HEK293 (cell line): ENCODE data around the gene ADORA2A.

Experiments used
- CTCF ChIA-PET: fragments of 350-600 bp; formaldehyde crosslinking; extraction: SDS; loops from one replicate; lab custom pipeline; 2021; ENCODE audit warnings: antibody characterized with exemption; lab: Yijun Ruan, JAX
- POLR2A ChIA-PET: fragments of 300-600 bp; formaldehyde crosslinking; extraction: SDS; loops from one replicate; lab custom pipeline; 2020; ENCODE audit warnings: antibody characterized with exemption, inconsistent platforms; lab: Yijun Ruan, JAX
- H3K27ac ChIP-seq: fragments of 200-500 bp; sonication (Bioruptor generic); 2 replicates; pipeline ENCODE4 v1.5.1; 2014; ENCODE audit warnings: low read depth, low read length, control low read depth, inconsistent platforms; ENCODE audit errors: extremely low read depth
- H3K36me3 ChIP-seq, 2 experiments: fragments of 200-500 bp in 1 of 2; sonication (Bioruptor generic) in 1 of 2; 1 replicate in 1 of 2; 2 replicates in 1 of 2; pipeline ENCODE4 v1.5.1; 2014 to 2017; ENCODE audit warnings: inconsistent platforms in 2 of 2, low read length in 2 of 2; ENCODE audit not compliant: control insufficient read depth in 2 of 2, insufficient read depth in 1 of 2
- H3K4me1 ChIP-seq: fragments of 200-500 bp; sonication (Bioruptor generic); 2 replicates; pipeline ENCODE4 v1.5.1; 2014; ENCODE audit warnings: mild to moderate bottlenecking, low read length, inconsistent platforms; ENCODE audit not compliant: control insufficient read depth, insufficient read depth
- H3K4me3 ChIP-seq: 2 replicates; pipeline ENCODE4 v1.5.1; 2011; ENCODE audit warnings: low read depth, mild to moderate bottlenecking, control low read depth, low read length, moderate library complexity
- H3K9me3 ChIP-seq: fragments of 200-500 bp; sonication (Bioruptor generic); 2 replicates; pipeline ENCODE4 v1.5.1; 2014; ENCODE audit warnings: low read depth, low read length, inconsistent platforms; ENCODE audit not compliant: control insufficient read depth, insufficient read depth
- GLI4 ChIP-seq: fragments of 450-650 bp; formaldehyde crosslinking; IDR thresholded peaks from 2 replicates; pipeline ENCODE4 v1.5.1; 2016; ENCODE audit warnings: missing biosample characterization, missing genetic modification characterization
- GLIS1 ChIP-seq: fragments of 450-650 bp; formaldehyde crosslinking; IDR thresholded peaks from 2 replicates; pipeline ENCODE4 v1.5.1; 2016; ENCODE audit warnings: missing biosample characterization, missing genetic modification characterization
- INSM2 ChIP-seq: fragments of 450-650 bp; formaldehyde crosslinking; IDR thresholded peaks from 2 replicates; pipeline ENCODE4 v1.5.1; 2016; ENCODE audit warnings: missing biosample characterization, missing genetic modification characterization
- KLF1 ChIP-seq: fragments of 450-650 bp; formaldehyde crosslinking; IDR thresholded peaks from 2 replicates; pipeline ENCODE4 v1.5.1; 2016; ENCODE audit warnings: missing biosample characterization, missing genetic modification characterization
- OVOL3 ChIP-seq: fragments of 450-650 bp; formaldehyde crosslinking; IDR thresholded peaks from 2 replicates; pipeline ENCODE4 v1.5.1; 2016; ENCODE audit warnings: missing biosample characterization, missing genetic modification characterization
- ZBTB1 ChIP-seq: fragments of 450-650 bp; formaldehyde crosslinking; IDR thresholded peaks from 2 replicates; pipeline ENCODE4 v1.5.1; 2016; ENCODE audit warnings: missing biosample characterization, missing genetic modification characterization
- ZBTB21 ChIP-seq: fragments of 450-650 bp; formaldehyde crosslinking; IDR thresholded peaks from 2 replicates; pipeline ENCODE4 v1.5.1; 2017; ENCODE audit warnings: missing biosample characterization, missing genetic modification characterization
- ZBTB8A ChIP-seq: fragments of 450-650 bp; formaldehyde crosslinking; IDR thresholded peaks from 2 replicates; pipeline ENCODE4 v1.5.1; 2016; ENCODE audit warnings: missing biosample characterization, missing genetic modification characterization
- ZFP41 ChIP-seq: fragments of 450-650 bp; formaldehyde crosslinking; IDR thresholded peaks from 2 replicates; pipeline ENCODE4 v1.5.1; 2016; ENCODE audit warnings: missing biosample characterization, missing genetic modification characterization, borderline replicate concordance
- ZNF132 ChIP-seq: fragments of 450-650 bp; formaldehyde crosslinking; IDR thresholded peaks from 2 replicates; pipeline ENCODE4 v1.5.1; 2017; ENCODE audit warnings: missing biosample characterization, missing genetic modification characterization, borderline replicate concordance
- ZNF16 ChIP-seq: fragments of 450-650 bp; formaldehyde crosslinking; IDR thresholded peaks from 2 replicates; pipeline ENCODE4 v1.5.1; 2016; ENCODE audit warnings: low read depth, missing biosample characterization, missing genetic modification characterization
- ZNF202 ChIP-seq: fragments of 450-650 bp; formaldehyde crosslinking; IDR thresholded peaks from 2 replicates; pipeline ENCODE4 v1.5.1; 2016; ENCODE audit warnings: missing biosample characterization, missing genetic modification characterization, borderline replicate concordance
- ZNF335 ChIP-seq: fragments of 450-650 bp; formaldehyde crosslinking; conservative IDR thresholded peaks from 2 replicates; pipeline ENCODE4 v1.5.1; 2016; ENCODE audit warnings: missing biosample characterization, missing genetic modification characterization
- ZNF398 ChIP-seq: fragments of 450-650 bp; formaldehyde crosslinking; IDR thresholded peaks from 2 replicates; pipeline ENCODE4 v1.5.1; 2017; ENCODE audit warnings: missing biosample characterization, missing genetic modification characterization
- ZNF404 ChIP-seq: fragments of 450-650 bp; formaldehyde crosslinking; IDR thresholded peaks from 2 replicates; pipeline ENCODE4 v1.5.1; 2017; ENCODE audit warnings: missing biosample characterization, missing genetic modification characterization
- ZNF660 ChIP-seq: fragments of 450-650 bp; IDR thresholded peaks from 2 replicates; pipeline ENCODE4 v1.5.1; 2018; ENCODE audit warnings: missing biosample characterization, mild to moderate bottlenecking, missing genetic modification characterization
- ZNF677 ChIP-seq: fragments of 450-650 bp; IDR thresholded peaks from 2 replicates; pipeline ENCODE4 v1.5.0; 2018; ENCODE audit warnings: missing biosample characterization, mild to moderate bottlenecking, missing genetic modification characterization, moderate library complexity
- ZNF776 ChIP-seq: fragments of 450-650 bp; formaldehyde crosslinking; IDR thresholded peaks from 2 replicates; pipeline ENCODE4 v1.5.0; 2017; ENCODE audit warnings: missing biosample characterization, missing genetic modification characterization, borderline replicate concordance
- ZNF830 ChIP-seq: fragments of 450-650 bp; IDR thresholded peaks from 2 replicates; pipeline ENCODE4 v1.5.0; 2018; ENCODE audit warnings: missing biosample characterization, missing genetic modification characterization, low read depth, mild to moderate bottlenecking, moderate library complexity
- ZSCAN23 ChIP-seq: fragments of 450-650 bp; formaldehyde crosslinking; IDR thresholded peaks from 2 replicates; pipeline ENCODE4 v1.5.1; 2016; ENCODE audit warnings: missing biosample characterization, missing genetic modification characterization
- TF ChIP-seq, protein P1 (sequence below): fragments of 450-650 bp; formaldehyde crosslinking; IDR thresholded peaks from 2 replicates; pipeline ENCODE4 v1.5.1; 2016; ENCODE audit warnings: missing biosample characterization, missing genetic modification characterization
- TF ChIP-seq, protein P2 (sequence below): fragments of 450-650 bp; formaldehyde crosslinking; IDR thresholded peaks from 2 replicates; pipeline ENCODE4 v1.5.1; 2017; ENCODE audit warnings: missing biosample characterization, missing genetic modification characterization

ADORA2A gene

DNA sequence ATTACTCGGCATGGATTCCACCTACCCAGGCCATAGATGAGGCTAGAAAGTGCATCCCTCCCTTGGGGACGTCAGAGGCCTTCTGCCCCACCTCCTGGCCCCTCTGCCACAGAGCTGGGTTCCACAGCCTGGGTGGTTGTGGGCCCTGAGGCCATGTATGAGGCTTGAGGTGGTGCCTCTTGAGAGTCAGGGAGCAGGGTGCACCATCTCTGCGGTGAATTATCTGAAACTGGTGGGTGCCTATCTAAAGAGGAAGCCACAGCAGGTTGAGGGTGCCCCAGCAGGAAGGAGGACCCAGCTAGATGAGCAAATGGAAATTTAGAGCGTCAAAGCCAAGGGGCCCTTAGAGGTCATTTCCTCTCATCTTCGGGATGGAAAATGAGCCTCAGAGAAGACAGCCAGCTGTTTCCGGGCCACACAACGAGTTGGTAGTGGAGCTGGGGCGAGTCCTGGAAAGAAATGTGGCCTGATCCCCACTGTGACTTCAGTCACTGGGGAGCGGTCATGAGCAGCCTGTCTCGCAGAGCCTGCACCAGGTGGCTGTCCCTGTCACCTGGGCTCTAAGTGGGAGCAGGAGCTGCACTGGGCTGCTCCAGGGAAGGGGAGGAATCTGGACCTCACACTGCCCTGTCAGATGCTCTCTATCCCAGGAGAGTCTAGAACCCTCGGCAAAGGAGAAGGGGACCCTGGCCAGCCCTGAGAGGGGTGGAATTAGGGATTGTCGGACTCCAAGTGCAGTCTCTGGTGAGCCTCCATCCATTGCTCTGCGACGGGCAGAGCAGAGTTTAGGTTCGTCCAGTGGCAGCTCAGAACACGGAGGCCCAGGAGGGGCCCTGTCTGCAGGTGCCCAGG, 7.3 kb downstream of the ADORA2A start (continued):
- TF ChIP-seq, protein P1, sequence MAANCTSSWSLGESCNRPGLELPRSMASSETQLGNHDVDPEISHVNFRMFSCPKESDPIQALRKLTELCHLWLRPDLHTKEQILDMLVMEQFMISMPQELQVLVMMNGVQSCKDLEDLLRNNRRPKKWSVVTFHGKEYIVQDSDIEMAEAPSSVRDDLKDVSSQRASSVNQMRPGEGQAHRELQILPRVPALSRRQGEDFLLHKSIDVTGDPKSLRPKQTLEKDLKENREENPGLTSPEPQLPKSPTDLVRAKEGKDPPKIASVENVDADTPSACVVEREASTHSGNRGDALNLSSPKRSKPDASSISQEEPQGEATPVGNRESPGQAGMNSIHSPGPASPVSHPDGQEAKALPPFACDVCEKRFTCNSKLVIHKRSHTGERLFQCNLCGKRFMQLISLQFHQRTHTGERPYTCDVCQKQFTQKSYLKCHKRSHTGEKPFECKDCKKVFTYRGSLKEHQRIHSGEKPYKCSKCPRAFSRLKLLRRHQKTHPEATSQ: no peak
- no peak for TF ChIP-seq GLIS1
- TF ChIP-seq, protein P2, sequence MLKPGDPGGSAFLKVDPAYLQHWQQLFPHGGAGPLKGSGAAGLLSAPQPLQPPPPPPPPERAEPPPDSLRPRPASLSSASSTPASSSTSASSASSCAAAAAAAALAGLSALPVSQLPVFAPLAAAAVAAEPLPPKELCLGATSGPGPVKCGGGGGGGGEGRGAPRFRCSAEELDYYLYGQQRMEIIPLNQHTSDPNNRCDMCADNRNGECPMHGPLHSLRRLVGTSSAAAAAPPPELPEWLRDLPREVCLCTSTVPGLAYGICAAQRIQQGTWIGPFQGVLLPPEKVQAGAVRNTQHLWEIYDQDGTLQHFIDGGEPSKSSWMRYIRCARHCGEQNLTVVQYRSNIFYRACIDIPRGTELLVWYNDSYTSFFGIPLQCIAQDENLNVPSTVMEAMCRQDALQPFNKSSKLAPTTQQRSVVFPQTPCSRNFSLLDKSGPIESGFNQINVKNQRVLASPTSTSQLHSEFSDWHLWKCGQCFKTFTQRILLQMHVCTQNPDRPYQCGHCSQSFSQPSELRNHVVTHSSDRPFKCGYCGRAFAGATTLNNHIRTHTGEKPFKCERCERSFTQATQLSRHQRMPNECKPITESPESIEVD (tag by site-specific recombination): no peak
- no peak for TF ChIP-seq ZNF202
- no peak for TF ChIP-seq ZBTB8A
- no peak for TF ChIP-seq ZNF404 (tag by site-specific recombination)
- no peak for TF ChIP-seq INSM2 (tag by site-specific recombination)
- TF ChIP-seq OVOL3: no peak
- TF ChIP-seq ZNF16: no peak
- TF ChIP-seq ZNF132 (tag by site-specific recombination): no peak
- TF ChIP-seq GLI4: no peak

DNA sequence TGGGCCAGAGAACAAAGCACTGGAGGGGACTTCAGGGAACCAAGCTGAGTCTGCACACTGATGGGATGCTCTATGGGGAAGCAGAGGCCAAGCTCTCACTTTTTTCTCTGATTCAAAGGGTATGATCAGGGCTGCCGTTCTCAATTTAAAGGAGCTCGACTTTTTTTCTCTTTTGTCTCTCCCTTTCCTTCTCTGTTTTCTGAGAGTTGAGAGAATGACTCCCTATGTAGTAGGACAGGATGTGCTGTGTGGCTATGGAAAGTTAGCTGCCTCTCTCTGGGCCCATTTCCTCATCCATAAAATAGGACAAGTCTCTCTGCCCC, 7.9 kb downstream of the ADORA2A start:
- TF ChIP-seq ZFP41: no peak
- TF ChIP-seq ZNF398 (tag by site-specific recombination): no peak
- no peak for TF ChIP-seq ZBTB1
- no peak for TF ChIP-seq ZNF404 (tag by site-specific recombination)
- TF ChIP-seq ZBTB21 (tag by site-specific recombination): no peak
- TF ChIP-seq ZNF335 (tag by site-specific recombination): no peak
- TF ChIP-seq KLF1: no peak
- no peak for TF ChIP-seq ZNF677 (tag by site-specific recombination)
- no peak for TF ChIP-seq INSM2 (tag by site-specific recombination)
- TF ChIP-seq ZNF830 (tag by site-specific recombination): no peak
- TF ChIP-seq ZSCAN23 (tag by site-specific recombination): no peak
- TF ChIP-seq ZNF776 (tag by site-specific recombination): no peak
- no peak for TF ChIP-seq ZNF660 (tag by site-specific recombination)
- Histone ChIP-seq H3K36me3 (no peaks in the 10 kb centered on the region), H3K27ac (no peak overlapping the region), H3K4me1 (no peaks in the 10 kb centered on the region), H3K4me3 (no peak overlapping the region), H3K9me3 (no peaks in the 10 kb centered on the region)
- POLR2A ChIA-PET: no interaction called here
- CTCF ChIA-PET: interaction anchor here (0.7 to 1.4 kb wide), 3 partner anchors 22 to 69 kb away, joined by 3 to 4 read pairs (median 4); no protein-coding TSS in a partner anchor
